Cerebellar nuclear complex (tissue), 1 donor: ENCODE results near the gene ZC3H12A.
A peak's percentile ranks its signal among the peaks of the same experiment; 100 is the strongest.

ENCODE experiments used
- DNase-seq, 2 experiments: peaks; one replicate each; lab custom pipeline; 2025; lab: John Stamatoyannopoulos, UW

ZC3H12A gene

DNA sequence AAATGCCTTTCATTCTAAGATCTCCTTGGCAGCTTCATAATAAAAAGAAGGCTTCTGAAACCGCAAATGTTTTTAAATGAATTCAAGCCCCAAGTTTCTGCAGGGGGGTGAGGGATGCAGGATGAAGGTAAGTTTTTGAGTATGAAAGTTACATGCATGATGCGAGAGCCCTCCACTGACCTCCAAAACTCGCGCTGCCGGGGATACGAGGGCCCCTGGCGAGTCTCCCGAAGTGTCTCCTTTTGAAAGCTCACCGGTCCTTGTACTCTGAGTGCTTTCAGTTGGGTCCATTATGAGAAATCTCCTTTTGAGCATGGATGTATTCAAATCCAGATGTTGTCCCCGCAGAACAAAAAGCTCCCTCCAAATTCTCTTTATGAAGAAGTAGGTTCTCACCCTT is 18.9 kb upstream of the ZC3H12A start:
- DNase-seq = no peak

DNA sequence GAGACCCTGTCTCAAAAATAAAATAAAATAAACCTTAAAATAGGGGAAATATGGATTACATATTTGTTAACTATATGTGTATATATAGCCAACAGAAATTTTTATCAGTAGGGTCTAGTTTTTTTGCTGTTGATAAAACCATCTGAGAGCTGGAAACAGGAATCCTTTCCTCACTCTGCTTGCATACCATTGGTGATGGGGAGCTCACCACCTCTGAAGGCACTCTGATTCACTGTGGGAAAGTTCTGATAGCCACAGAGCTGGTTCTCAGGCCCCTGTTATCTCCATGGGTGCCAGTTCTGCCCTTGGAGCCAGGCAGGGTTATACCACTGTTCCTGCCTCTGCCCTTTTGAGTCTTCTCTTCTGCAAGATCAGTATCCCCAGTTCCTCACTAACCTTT is 17.8 kb upstream of the ZC3H12A start:
- DNase-seq = no peak

DNA sequence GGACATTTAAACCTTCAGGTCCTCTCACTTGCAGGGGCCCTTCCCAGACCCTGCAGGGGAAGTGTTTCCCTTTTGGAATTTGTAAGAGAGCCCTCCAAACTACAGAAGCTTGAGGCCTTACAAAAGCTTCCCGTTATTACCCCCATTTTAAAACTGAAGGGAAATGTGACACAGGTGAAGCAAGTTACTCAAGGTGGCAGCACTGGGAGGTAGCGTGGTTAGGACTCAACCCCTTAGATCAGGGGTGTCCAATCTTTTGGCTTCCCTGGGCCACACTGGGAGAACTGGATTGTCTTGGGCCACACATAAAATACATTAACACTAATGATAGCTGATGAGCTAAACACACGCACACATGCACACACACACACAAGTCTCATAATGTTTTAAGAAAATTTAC is 15.8 kb upstream of the ZC3H12A start:
- no peak for DNase-seq

DNA sequence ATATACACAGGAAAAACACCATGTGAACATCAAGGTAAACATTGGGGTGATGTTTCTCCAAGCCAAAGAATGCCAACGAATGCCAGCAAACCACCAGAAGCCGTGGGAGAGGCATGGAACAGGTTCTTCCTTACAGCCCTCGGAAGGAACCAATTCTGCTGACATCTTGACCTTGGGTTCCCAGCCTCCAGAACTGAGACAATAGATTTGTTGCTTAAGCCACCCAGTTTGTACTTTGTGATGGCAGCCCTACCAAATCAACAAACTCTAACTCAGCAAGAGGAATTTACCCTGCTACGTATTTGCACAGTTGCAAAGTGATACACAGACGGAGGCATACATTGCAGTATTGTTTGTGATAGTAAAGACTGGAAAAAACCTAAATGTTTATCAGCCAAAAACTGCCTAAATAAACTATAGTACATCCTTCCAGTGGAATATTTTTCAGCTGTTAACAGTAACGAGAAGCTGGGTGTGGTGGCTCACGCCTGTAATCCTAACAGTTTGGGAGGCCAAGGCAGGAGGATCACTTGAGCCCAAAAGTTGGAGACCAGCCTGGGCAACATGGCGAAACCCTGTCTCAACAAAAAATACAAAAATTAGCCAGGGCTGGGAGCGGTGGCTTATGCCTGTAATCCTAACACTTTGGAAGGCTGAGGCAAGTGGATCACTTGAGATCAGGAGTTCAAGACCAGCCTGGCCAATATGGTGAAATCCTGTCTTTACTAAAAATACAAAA is 12.5 kb upstream of the ZC3H12A start:
- DNase-seq = no peak

DNA sequence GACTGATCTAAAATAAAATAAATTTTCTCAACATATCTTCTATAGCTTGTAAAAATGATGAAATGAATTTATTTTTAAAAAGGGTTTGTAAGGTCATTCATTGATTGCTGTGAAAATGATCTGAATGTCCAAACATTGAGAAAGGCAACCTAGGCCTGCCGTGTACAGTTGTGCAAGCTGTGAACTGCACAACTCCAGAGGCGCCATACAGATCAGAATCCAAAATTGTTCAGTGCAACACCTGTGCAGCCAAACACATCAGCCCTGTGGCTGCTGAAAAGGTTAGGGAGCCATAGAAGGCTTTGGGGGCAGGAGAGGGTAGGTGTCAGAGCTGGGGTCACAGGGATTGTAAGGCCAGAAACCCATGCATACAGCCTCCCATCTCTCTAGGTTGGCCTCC is 9.9 kb upstream of the ZC3H12A start:
- DNase-seq = no peak

DNA sequence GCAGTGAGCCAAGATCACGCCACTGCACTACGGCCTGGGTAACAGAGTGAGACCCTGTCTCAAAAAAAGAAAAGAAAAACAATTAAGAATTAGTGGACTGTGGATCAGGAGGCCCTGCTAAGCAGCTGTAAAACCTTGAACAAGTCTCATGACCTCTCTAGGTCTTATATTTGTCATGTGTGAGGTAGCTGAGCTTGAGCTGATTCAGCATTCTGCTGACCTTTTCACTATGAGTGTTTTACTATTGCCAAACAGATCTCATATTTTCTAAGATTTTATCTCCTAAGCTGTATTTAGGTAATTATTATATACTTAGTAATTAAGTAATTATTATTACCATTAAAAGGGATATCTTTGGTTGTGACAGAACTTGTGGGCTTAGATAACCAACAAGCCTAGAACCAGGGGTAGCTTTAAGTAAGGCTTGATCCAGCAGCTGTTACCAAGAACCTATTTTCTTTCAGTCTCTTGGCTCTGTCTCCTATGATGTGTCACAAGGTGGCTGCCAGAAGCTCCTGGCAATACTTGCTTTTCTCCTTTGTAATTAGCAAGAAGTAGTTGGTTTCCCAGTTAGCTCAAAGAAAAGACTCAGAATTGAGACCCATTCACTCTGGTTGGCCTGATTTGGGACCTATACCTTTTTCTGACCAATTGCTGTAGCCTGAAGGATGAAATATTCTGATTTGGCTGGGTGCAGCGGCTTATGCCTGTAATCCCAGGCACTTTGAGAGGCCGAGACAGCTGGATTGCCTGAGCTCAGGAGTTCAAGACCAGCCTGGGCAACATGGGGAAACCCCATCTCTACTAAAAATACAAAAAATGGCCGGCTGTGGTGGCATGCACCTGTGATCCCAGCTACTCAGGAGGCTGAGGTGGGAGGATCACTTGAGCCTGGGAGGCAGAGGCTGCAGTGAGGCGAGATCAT is 8.5 kb upstream of the ZC3H12A start:
- DNase-seq = no peak

DNA sequence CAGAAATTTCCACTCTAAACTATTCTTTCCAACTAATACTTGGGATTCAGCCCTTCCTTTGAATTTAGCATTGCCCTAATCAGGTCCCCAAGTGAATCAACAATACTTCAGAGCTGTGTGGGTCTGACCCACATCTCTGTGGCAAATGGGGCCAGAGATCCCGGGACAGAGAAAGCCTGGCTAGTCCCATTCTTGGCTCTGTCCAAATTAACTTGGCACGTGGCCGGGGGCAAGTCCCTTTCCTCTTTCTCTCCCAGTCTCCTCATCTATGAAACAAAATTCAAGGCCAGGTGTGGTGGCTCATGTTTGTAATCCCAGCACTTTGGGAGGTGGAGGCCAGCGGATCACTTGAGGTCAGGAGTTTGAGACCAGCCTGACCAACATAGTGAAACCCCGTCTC is 6.3 kb upstream of the ZC3H12A start:
- no peak for DNase-seq

DNA sequence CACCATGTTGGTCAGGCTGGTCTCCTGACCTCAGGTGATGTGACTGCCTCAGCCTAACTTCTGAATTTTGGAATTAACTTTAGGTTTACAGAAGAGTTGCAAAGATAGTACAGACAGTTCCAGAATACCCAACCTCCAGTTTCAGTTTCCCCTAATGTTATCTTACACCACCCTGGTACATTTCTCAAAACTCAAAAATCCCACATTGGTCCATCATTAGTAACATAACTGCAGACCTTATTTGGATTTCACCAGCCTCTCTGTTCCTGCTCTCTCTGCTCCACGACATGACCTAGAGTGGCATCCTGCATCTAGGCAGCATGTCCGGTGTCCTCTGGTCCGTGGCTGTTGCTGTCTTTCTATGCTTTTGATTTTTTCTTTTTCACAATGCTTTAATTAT is 5.0 kb upstream of the ZC3H12A start:
- no peak for DNase-seq

DNA sequence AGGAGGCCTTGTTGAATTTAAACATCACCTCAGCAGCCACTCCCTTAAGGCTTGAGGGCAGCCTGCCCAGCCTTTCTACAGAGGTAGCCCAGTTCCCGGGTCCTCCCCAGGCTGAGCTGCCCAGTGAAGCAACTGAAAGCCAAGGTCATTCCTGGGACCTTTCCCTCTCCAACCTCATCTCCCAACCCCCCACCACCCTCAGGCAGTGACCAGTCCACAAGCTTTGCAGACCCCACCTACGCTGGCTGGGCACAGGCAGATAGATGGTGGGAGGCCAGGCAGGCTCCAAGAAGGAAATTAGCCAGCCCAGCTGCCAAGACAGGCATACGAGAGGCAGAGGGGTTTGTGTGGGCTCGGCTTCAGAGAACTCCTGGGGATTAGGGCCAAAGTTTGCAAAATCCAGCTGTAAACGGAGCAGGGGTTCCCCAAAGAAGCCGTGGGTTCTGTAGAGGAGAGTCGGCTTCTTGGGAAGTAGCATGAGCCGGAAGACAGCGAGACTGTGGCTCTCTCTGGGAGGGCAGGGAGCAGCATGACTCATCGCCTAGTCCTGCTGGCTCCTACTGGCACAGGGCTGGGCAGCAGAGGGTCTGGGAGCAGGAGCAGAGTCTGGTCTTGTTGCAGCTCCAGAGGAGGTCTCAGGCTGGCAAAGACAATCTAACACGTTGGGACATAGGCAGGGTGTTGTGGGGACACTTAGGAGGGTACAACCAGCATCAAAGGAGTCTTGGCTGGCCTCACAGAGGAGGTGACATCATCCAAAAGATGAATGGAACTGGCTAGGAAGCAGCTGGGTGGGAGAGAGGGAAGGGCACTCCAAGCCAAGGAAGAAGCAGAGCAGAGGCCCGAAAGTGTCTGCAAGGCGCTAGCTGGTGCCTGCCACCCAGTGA is 2.8 kb upstream of the ZC3H12A start:
- peak in 1 of 2 experiments; percentile 25 for DNase-seq

DNA sequence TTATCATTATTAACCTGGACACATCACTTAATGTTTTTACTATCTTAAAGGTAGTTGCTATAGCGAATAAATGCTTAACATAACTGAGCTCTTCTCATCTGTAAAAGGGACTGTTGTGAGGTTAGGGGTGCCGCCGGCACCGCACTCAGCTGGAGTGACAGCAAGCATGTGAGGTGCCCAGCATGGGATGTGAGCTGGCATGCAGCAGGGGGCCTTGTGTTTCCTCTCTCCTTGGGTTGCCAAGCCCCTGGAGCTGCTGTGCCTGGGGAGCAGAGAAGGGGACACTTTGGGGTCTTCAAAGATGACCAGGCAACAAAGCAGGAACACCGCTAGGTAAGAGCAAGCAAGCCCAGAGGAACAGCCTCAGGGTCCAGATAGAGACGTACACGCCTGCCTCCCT is 2.1 kb upstream of the ZC3H12A start:
- DNase-seq = no peak

DNA sequence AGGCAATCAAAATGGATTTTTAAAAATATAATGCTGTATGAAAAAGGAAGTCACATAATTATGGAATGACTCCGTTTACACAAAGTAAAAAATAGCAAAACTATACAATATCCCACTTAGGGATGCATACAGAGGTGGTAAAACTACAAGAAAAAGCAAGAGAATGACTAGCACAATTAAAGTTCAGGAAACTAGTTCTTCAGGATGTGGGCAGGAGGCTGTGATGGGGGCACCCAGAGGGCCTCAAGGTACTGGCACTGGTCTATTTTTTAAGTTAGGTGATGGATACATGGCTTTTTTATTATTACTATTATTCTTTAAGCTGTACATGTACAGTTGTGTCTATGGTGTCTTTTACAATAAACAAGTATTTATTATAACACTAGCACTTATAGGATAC is 1.4 kb upstream of the ZC3H12A start:
- no peak for DNase-seq

DNA sequence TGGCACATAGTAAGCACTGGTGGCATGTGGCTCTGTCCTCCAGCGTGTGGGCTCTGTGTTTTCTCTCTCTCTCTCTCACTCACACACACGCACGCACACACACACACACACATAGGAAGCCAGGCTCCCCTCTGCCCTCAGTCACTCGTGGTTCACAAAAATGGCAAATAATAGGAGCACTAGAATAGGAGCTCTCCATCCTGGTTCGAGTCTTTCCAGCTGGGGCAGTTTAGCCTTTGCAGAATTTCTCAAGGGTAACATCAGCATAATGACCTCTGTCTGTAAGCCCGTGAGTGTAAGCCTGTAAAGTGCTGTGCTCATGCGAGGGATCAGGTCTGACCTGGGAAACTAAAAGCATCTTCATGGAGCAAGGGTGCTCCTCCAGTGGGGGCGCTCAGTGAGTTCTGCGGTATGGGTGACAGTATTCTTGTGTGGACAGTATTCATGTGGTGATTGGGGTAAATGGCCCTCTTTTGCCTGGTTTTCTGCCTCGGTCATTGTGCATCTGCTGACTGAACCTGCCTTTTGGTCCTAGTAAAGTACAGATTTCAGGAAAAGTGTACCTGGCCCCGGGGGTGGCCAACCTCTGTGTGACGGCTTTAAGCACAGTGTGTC is 842 bp upstream of the ZC3H12A start:
- no peak for DNase-seq

DNA sequence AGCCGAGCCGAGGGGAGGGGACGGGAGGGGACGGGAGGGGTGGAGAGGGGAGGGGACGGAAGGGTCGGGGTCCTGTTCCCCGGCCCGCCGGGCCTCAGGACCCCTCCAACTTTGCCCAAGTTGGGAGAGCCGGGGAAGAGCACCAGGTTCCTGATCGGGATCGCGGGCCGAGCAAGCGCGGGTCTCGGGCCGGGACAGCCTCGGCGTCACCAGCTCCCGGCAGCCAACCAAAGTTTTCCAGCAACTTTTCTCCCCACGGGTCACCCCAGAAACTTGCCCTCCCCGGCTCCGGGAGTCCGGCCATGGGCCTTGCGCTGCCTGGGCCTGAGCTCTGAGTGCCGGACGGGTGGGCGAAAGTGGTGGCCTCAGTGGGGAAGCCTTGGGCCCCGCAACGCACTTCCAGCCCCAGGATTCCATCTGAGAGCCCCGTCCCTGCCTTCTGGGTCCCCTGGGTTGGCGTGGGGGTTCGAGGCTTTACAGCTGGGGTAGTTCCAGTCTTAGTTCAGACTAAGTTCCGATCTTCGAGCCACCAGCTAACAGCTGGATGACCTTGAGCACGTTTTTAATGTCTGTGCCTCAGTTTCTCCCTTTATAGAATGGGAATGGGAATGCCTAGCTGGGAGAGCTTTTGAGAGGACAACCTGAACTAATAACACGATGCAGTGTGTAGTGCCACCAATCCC is 458 bp downstream of the ZC3H12A start:
- DNase-seq = no peak

DNA sequence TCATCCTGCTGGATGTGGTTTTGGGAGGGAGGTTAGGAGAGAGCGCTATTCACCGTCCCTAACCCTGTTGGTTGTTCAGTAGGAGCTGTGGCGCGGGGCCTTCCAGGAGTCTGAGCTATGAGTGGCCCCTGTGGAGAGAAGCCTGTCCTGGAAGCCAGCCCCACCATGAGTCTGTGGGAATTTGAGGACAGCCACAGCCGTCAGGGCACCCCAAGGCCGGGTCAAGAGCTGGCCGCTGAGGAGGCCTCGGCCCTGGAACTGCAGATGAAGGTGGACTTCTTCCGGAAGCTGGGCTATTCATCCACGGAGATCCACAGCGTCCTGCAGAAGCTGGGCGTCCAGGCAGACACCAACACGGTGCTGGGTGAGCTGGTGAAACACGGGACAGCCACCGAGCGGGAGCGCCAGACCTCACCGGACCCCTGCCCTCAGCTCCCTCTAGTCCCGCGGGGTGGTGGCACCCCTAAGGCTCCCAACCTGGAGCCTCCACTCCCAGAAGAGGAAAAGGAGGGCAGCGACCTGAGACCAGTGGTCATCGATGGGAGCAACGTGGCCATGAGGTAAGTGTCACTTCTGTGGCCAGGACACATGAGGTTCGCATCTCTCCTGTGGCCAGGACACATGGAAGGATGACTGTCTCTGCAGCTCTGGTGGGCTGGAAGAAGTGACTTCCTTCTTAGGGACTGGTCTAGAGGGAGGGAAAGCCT is 1.2 kb downstream of the ZC3H12A start:
- no peak for DNase-seq

DNA sequence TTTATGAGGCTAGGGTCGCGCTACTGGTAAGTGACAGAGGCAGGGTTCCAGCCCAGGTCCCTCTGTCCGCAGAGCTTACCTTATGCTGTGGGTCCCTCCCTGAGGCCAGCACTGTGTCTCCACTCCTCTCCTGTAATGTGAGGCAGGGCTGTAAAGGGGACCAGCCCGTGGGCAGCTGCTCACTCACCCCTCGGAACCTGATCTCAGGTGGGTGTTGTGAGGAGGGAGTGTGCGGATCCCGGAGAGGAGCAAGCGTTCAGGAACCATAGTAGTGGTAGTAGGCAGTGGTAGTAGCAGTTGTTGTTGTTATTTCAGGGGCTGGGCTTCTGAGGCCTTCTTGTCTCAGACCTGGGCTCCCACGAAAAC is 1.7 kb downstream of the ZC3H12A start:
- DNase-seq = no peak

DNA sequence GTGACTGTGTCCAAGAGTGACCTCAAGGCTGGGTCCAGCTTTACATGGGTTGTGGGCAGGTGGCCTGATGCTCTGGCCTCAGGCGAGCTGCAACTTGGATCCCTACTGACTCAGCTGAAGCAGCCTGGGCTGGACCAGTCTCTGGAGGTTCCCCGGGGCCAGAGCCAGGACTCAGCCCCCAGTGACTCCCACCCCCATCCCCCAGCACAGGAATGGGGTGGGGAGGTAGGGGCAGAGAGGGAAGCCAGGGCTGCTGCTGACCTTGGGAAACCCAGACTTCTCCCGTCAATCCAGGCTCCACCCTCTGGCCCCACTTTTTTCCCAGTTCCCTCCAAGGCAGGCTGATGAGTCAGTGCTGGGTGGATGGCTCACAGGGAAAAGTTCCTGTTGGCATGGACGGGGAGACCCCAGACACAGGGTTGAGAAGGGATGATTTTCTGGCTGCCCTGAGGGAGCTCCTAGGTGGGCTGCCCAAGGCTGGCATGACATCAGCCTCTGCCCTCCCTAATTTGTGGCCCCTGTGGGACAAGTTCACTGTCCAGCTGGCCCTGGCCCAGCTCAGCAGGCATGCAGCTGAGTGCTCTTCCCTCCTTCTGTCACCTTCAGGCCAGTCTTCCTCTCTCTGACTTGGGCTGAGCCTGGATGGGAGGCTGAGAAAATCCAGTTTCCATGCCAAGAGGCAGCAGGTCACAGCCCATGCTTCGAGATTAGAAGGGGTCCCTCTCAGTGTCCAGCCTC is 2.2 kb downstream of the ZC3H12A start:
- peak in 1 of 2 experiments; percentile 54 for DNase-seq

DNA sequence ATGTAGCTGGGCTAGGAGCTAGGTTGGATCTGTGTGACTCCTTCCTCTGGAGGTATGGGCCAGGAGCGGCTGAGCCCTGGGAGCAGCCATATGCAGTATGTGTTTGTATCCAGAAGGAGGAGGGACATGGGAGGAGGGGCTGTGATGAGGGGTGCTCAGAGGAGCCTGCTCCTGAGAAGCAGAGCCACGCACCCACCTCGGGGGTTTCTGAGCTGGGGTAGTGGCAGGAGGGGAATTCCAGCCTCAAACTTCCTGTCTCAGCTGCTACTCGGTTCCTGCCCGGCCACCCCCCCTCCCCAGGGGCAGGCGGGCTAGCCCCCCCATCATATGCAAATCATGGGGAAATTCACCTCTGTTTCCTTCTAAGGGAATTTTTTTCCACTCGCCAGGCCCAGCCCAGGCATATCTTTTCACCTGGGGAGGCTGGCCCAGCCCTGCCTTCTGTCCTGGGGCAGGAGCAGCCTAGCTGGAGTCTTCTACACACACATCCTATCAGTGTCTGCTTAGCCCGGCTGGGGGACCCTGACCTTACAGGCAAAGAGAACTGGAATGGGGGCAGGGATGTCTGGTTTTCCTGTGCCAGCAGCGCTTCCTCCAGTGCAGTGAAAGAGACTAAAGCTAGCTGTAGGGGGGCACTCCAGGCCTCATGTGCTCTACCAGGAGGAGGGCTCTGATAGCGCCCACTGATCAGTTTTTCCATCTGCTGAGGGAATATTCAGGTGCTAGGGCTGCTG is 3.0 kb downstream of the ZC3H12A start:
- peak in 1 of 2 experiments; percentile 54 for DNase-seq

DNA sequence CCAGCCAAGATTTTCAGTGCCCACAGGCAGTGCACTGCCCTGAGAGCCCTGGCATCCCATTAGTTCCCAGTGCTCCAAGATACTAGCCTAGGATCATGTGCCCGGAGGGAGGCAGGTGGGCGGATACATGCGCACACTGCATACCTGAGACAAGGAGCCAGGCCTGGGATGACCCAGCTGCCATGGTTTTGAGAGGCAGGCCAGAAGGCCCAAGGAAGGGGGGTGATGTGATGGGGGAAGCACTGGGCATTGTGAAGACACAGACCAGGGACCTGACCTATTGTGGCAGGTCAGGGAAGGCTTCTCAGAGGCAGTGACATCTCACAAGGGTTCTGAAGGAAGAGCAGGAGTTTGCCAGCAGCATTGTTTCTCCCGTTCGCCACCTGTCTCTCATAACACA is 3.6 kb downstream of the ZC3H12A start:
- DNase-seq = no peak

DNA sequence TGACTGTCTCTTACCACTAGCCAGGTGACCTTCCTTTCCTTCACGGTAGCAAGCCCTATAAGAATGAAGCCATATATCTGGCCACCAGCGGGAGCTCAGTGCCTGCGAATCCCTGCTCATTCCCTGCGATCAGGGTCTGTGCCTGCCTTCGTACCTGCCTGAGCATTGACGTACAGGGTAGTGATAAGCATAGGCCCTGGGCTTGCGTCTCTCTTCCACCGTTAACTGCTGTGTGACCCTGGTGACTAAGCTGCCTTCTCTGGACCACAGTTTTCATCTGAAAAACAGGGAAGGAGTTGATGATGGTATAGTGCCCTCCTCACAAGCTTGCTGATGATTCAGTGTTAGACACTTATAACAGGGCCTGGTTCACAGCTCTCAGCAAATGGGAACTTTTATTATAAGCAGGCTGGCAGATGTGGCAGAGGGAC is 4.1 kb downstream of the ZC3H12A start:
- DNase-seq = no peak
